Progenitor cell of endocrine pancreas (in vitro differentiated cells): Measurements from ENCODE around the gene TMEM134. TPM values are rescaled to one million over a fixed set of nuclear protein-coding genes. Genes with fewer than 3 reads are reported as not detected.

ENCODE experiments used
- DNase-seq: peaks from one replicate; pipeline ENCODE4 v3.0.0; 2021; ENCODE audit warnings: low spot score; ENCODE audit not compliant: unreplicated experiment
- H3K27ac Mint-ChIP-seq: 2 replicates; pipeline ENCODE4 v1.8.0; 2021; ENCODE audit warnings: mild to moderate bottlenecking, moderate library complexity, mixed read lengths
- H3K27me3 Mint-ChIP-seq: 2 replicates; pipeline ENCODE4 v1.8.0; 2021; ENCODE audit warnings: mixed read lengths
- H3K36me3 Mint-ChIP-seq: 2 replicates; pipeline ENCODE4 v1.8.0; 2022; ENCODE audit warnings: mixed read lengths; ENCODE audit not compliant: insufficient read depth
- H3K4me1 Mint-ChIP-seq: 2 replicates; pipeline ENCODE4 v1.8.0; 2021; ENCODE audit warnings: low read depth, mixed read lengths
- H3K4me3 Mint-ChIP-seq: 2 replicates; pipeline ENCODE4 v1.8.0; 2021; ENCODE audit warnings: low read depth, mild to moderate bottlenecking, moderate library complexity, mixed read lengths
- H3K9me3 Mint-ChIP-seq: 2 replicates; pipeline ENCODE4 v1.8.0; 2021; ENCODE audit warnings: low read depth, mixed read lengths
- CTCF ChIP-seq: fragments of 200-600 bp; sonication (generic); IDR thresholded peaks from one replicate; pipeline ENCODE4 v1.5.0; 2021; ENCODE audit warnings: antibody characterized with exemption, mild to moderate bottlenecking; ENCODE audit not compliant: unreplicated experiment
- total RNA-seq: library from RNA; stranded (reverse); gene quantifications from 2 replicates; pipeline ENCODE4 v1.2.1, GENCODE V29; 2021

Gene TMEM134
- total RNA-seq, 1 donor from 2014 or later, result 63.3 TPM

- peaks cover 11% of the 10 kb centered on the region for H3K36me3 Mint-ChIP-seq
- peaks cover 5% of the 10 kb centered on the region for H3K27me3 Mint-ChIP-seq
- H3K9me3 Mint-ChIP-seq, result no peaks in the 10 kb centered on the region
- no peak overlapping the region for H3K27ac Mint-ChIP-seq
- peak overlapping the region; percentile 67 for H3K4me3 Mint-ChIP-seq
- H3K4me1 Mint-ChIP-seq, result peaks cover 19% of the 10 kb centered on the region
- no peak for DNase-seq
- no peak for TF ChIP-seq CTCF
These were observed 33.4 kb upstream of the TMEM134 start for GRCh38 chr11:67502328-67502979.

GRCh38 chr11:67501854-67502253 is 32.8 kb upstream of the TMEM134 start:
- TF ChIP-seq CTCF, result no peak
- Mint-ChIP-seq H3K27ac (no peak overlapping the region), H3K36me3 (peaks cover 9% of the 10 kb centered on the region), H3K9me3 (no peaks in the 10 kb centered on the region), H3K4me1 (peaks cover 14% of the 10 kb centered on the region), H3K27me3 (peaks cover 5% of the 10 kb centered on the region), H3K4me3 (no peak overlapping the region)
- DNase-seq, result no peak

- Mint-ChIP-seq H3K36me3 (peaks cover 9% of the 10 kb centered on the region), H3K4me3 (no peak overlapping the region), H3K27ac (no peak overlapping the region), H3K9me3 (no peaks in the 10 kb centered on the region), H3K4me1 (peaks cover 11% of the 10 kb centered on the region), H3K27me3 (peaks cover 5% of the 10 kb centered on the region)
- TF ChIP-seq CTCF, result no peak
- no peak for DNase-seq
These were observed 32.0 kb upstream of the TMEM134 start for GRCh38 chr11:67500831-67501715.

GRCh38 chr11:67500484-67500821 is 31.4 kb upstream of the TMEM134 start:
- H3K27me3 Mint-ChIP-seq, result peaks cover 5% of the 10 kb centered on the region
- peaks cover 9% of the 10 kb centered on the region for H3K36me3 Mint-ChIP-seq

More at GRCh38 chr11:67500484-67500821, 31.4 kb upstream of the TMEM134 start:
- Mint-ChIP-seq H3K9me3 (no peaks in the 10 kb centered on the region), H3K4me3 (no peak overlapping the region), H3K4me1 (peaks cover 9% of the 10 kb centered on the region), H3K27ac (no peak overlapping the region)
- no peak for TF ChIP-seq CTCF
- no peak for DNase-seq
